Stimulated activated CD4-positive, alpha-beta T cell treated with anti-CD3 and anti-CD28 coated beads, Interleukin-15, amount 100 ng/mL, for 1 hour (primary cell): Measurements from ENCODE around the gene CDKN2B.

Experiments used
- DNase-seq, 2 donors: peaks; one replicate each; pipeline ENCODE4 v3.0.0-alpha.2; 2020; ENCODE audit warnings: low read depth in 1 of 2, low spot score in 1 of 2

CDKN2B gene

DNA sequence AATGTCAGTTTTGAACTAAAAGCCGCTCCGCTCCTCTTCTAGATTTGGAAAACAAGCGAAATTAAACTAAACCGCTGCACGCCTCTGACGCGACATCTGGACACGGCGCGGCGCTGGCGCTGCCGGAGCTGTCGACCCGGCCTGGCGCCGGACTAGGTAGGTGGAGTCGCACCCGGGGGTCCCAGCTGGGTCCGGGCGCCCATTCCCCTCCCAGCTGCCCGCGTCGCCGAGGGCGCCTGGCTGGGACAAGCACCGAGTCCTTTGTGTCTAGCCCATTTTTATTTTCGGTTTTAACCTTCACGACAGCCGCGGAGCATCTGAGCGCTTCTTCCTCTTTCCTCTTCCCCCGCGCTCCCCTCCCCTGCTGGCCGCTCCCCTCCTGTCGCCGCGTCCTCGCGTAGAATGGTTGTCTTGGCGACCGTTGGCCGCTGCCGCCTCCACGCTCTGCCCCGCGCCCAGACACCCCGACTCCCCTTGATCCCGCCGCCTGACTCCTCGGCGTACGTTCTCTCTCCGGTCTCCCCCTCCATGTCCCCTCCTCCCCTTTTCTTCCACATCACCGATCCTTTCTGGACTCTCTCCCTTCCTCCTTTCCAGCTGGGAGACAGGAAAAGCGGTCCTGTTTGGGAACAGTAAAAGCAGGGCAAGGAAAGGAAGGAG lies 14.0 kb downstream of the CDKN2B start:
- peak; percentile 41 to 46 for DNase-seq

DNA sequence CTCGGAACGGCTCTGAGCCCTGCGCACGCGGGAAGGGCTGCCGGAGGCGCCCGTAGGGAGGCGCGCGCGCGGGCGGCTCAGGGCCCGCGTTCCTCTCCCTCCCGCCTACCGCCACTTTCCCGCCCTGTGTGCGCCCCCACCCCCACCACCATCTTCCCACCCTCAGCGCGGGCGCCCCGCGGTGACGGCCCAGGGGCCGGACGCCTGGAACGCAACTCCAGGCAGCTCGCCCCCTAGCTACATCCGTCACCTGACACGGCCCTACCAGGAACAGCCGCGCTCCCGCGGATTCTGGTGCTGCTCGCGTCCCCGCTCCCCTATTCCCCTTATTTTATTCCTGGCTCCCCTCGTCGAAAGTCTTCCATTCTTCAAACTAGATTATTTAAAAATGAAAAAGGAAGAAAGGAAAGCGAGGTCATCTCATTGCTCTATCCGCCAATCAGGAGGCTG lies 14.5 kb downstream of the CDKN2B start, which contains the start of gene CDKN2B-AS1:
Gene CDKN2B-AS1, plus strand, starts transcription at position 236 of the 450 bp plus-strand sequence.
- no peak for DNase-seq

DNA sequence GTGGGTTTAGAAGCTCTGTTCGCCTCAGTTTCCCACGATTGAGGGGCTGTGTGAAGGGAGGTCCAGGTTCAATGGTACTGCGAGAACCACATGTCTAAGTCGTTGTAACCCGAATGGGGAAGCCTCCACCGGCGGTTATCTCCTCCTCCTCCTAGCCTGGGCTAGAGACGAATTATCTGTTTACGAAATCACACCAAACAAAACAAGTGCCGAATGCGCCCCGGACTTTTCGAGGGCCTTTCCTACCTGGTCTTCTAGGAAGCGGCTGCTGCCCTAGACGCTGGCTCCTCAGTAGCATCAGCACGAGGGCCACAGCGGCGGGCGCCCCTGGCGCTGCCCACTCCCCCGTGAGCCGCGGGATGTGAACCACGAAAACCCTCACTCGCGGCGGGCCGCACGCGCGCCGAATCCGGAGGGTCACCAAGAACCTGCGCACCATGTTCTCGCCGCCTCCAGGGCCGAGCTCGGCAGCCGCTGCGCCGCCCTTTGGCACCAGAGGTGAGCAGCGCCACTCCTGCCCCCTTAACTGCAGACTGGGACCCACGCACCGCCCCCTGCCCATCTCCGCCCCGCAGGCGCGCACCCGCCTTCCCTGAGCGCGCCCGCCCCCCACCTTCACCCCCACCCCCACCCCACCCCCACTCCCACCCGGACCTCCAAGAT lies 15.1 kb downstream of the CDKN2B start, which contains the start of gene CDKN2A:
Gene CDKN2A, minus strand, starts transcription at position 500 of the 663 bp plus-strand sequence.
- no peak for DNase-seq

DNA sequence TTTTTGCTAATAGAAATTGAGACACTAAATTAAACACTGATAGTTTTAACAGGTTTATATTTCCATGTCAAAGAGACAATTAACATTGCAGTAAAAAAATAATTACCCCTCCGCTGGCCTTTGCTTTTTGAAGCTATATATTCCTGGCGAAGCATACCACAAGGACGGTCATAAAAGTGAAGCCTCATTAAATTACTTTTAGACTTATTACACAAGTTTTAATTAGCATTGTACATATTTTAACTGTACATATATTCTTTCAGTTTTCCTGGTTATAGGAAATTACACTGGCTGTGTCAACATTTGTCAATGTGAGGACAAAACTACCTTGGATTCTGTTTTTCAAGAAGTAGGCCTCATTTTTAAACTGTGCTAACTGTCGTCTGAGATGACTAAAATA lies 16.1 kb downstream of the CDKN2B start:
- DNase-seq, result no peak

DNA sequence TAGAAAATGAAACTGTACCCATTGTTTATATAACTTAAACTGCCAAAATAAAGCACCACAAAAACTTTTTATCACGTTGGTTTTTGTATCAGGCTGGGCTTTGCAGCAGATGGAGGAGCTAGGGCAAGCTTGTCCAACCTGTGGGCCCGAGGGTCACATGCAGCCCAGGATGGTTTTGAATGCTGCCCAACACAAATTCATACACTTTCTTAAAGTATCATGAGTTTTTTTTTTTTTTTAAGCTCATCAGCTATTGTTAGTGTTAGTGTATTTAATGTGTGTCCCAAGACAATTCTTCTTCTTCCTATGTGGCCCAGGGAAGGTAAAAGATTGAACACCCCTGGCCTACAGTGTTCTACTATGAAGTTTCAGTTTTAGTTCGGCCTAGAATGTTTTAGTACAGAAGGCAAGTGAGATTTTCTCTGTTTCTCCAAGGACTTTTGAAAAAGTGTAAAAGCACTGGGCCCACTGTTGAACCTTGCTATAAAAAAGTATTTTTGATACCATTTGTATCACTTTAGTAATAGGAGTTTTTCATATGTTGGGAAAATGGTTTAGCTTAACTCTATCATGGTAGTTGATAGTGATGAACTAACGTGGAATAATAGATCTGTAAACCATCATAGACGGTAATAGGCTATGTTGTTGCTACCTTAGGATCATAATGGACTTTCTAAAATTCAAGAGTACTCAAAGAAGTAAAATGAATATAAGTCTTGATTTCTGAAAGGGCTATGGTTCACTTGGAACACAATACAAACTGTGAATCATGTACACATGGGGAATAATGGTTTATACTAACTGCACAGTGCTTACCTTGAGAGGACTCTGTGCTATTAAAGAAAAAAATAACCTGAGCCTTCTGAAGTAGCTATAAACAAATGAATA lies 17.8 kb downstream of the CDKN2B start:
- DNase-seq, result no peak

DNA sequence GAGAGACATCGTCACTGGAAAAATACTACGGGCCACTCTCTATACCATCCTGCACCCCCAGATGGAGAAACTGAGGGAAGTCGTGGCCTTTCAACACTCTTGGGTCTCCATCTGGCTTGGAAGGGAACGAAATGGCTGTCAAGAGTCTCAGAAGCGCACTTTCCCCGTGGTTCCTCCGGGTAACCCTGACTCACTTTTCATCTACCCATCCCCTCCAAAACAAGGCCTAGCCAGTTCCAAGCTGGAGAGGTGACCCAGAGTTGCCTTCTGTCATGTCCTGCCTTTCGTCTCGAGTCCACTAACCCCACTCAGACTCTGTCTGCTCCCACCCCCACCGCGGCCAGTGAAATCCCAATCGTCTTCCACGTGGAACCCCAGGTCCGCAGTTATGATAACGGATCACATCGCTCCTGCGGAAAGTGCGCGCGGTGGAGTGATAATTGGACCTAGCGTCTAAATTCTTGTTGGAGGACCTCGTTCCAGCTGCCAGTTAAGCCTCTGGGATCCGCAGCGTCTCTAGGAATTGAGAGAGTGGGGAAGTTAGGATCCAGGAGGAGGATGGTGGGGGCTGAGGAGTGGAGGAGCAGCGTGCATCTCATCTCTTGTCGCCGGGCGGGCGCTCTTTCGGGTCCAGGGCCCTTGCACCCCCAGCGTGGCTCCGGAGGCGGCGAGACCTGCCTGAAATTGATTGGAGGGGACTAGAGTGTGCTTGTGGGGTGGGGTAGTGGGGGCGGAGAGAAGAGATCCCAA lies 19.5 kb downstream of the CDKN2B start:
- no peak for DNase-seq

DNA sequence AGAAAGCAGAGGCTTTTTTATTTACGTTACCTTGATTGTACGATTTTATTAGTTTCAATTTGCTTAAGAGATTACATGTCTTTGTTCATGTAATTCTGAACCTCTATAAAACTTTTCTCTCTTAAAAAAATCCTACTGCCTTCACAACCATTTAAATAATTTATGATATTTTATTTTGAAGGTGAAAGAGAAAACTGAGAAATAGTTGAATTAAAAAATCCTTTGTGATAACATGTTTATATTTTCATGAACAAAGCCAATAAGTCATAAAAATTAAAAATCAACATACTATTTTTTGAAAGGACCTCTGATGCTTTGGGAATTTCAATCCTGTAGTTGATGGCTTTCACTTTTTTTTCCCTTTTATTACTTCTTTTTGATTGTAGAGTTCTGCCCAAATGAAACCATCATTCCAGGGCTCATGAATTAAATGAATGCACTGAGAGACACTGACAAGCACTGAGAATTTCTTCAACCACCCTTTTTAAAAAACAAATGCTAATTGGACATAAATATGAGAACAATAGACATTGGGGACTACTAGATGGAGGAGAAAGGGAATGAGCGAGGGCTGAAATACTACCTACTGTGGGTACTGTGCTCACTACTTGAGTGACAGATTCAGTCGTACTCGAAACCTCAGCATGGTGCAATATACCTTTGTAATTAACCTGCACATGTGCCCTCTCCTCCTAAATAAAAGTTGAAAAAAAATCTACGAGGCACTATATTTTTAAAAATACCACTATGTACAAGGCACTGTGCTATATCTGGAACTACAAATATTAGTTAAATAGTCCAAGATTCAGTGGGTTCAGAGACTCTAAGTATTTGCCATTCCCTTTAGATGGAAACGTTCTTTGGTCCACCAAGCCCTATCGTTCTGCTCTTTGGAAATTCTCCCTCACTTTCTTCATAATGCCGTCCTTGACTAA lies 20.8 kb downstream of the CDKN2B start:
- no peak for DNase-seq

DNA sequence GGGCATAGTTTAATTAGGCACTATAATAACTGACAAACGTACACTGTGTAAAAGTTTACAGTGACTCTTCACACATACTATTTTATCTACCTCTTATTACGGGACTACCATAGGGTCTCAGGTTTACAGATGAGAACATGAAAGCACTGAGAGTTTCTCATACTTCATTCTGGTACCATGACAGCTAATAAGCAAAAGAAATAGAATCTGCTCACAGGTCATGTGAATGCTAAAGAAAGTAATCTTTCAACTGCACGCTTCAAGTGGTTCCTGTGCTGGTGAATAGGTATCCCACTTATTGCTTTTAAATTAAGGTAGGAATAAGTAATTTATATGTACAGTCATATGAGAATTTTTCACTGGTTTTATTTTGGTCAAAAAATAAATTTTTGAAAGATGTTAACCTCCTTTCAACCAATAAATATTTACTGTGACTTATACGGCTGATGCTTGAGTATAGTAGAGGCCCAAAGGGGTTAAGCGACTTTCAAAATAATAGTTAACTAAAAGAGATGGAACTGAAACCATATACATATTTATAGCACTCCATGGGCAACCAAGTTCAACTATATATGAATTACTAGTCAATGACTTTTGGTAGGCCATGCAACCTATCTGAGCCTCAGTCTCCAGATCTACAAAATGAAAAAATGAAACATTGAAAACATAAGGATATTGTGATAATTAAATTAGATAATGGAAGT lies 23.0 kb downstream of the CDKN2B start:
- DNase-seq, result no peak

DNA sequence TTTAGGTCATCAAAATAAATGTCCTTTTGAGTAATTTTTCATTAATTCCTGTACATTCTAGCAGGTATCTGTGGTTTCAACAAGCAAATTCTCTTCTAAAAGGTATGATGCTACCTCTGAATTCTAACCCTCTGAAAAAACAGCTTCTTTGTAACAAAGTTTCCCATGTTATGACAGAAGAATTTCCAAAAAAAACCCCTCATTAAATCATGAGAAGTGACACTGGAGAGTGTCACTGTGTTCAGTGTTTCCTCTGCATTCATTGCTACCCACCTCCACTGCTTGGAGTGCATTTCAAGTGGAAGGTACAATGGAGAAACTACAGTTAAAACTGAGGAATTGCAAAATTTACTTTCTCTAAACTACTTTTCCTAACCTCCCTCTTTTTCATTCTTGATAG lies 25.0 kb downstream of the CDKN2B start:
- no peak for DNase-seq

DNA sequence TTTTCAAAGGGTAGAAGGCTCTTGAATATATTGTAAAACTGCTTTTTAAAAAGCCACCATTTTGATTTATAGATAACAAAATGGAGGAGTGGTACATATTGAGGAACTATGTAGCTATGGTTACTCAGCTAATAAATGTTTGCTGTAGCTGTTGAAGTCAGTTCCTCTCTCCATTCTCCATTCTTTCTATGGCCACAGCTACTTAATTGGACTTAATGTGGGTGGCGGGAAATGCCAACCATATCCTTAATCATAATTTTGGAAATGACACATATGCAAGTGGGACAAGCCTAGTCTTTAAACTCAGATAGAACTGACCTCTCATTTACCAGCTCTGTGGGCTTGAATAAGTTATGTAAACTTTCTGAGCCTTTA lies 25.6 kb downstream of the CDKN2B start:
- DNase-seq, result no peak

DNA sequence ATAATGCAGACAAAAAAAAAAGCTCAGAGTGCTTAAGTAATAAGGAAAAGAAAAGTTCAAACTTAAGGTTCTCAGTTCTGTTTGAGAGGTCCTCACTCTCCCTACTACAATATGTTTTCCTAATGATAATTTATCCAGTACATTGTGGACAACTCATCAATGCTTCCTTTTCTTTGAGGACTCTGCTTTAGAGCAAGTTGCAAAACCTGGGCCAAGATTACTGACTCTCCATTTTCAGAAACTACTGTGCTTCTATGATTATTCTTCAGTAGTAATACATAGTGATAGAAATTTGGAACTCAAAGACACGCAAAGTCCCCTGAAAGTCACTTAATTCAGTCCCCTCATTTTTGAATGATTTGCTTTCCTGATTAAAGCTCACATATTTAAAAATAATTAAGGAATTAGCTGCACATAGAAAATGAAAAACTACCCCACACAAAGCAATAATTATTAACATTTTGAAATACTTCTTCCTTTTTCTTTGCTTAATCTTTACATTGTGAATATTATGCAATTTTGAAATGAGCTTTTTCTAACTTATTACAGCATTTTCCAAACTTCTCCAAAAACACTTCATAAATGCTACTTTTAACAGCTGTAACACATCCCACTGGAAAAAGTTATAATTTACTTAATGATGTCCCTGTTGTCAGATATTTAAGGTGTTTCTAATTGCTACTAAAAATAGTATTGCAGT lies 26.1 kb downstream of the CDKN2B start:
- DNase-seq, result no peak

DNA sequence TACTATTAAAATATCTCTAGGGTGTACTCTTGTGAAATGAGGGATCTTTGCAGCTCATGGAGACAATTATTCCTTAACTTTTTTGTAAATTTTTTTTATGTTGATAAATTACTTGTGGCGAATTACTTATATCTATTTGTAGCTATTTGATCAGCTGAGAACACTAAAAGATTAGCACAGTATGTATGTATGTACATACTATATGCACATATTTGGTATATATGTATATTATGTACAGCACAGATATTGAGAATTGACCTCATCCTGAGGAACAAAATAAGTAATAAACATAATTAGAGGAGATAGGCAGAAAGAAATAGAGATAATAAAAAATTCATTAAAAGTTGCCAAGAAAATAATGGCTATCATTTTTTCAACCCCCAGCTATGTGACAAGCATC lies 26.7 kb downstream of the CDKN2B start:
- DNase-seq, result no peak

DNA sequence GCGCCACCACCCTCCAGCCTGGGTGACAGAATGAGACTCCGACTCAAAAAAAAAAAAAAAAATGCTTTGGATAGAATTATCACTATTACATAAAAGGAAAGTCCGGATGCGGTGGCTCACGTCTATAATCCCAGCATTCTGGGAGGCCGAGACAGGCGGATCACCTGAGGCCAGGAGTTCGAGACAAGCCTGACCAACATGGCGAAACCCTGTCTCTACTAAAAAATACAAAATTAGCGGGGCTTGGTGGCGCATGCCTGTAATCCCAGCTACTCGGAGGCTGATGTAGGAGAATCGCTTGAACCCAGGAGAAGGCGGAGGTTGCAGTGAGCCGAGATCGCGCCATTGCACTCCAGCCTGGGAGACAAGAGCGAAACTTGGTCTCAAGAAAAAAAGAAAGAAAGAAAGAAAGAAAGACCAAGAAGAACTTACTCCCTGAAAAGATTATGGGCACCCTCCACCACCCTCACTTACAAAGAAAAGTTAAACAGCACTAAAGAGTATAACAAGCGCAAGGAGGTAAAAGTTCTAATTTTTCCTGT lies 32.7 kb downstream of the CDKN2B start:
- no peak for DNase-seq

DNA sequence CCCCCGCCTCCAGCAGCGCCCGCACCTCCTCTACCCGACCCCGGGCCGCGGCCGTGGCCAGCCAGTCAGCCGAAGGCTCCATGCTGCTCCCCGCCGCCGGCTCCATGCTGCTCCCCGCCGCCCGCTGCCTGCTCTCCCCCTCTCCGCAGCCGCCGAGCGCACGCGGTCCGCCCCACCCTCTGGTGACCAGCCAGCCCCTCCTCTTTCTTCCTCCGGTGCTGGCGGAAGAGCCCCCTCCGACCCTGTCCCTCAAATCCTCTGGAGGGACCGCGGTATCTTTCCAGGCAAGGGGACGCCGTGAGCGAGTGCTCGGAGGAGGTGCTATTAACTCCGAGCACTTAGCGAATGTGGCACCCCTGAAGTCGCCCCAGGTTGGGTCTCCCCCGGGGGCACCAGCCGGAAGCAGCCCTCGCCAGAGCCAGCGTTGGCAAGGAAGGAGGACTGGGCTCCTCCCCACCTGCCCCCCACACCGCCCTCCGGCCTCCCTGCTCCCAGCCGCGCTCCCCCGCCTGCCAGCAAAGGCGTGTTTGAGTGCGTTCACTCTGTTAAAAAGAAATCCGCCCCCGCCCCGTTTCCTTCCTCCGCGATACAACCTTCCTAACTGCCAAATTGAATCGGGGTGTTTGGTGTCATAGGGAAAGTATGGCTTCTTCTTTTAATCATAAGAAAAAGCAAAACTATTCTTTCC lies 34.2 kb downstream of the CDKN2B start:
- DNase-seq, result no peak

DNA sequence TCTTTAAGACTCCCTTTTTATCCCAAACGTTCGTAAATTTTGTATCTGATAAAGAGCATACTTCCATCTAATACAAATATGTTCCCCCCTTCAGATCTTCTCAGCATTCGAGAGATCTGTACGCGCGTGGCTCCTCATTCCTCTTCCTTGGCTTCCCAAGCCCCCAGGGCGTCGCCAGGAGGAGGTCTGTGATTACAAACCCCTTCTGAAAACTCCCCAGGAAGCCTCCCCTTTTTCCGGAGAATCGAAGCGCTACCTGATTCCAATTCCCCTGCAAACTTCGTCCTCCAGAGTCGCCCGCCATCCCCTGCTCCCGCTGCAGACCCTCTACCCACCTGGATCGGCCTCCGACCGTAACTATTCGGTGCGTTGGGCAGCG lies 34.8 kb downstream of the CDKN2B start:
- no peak for DNase-seq

DNA sequence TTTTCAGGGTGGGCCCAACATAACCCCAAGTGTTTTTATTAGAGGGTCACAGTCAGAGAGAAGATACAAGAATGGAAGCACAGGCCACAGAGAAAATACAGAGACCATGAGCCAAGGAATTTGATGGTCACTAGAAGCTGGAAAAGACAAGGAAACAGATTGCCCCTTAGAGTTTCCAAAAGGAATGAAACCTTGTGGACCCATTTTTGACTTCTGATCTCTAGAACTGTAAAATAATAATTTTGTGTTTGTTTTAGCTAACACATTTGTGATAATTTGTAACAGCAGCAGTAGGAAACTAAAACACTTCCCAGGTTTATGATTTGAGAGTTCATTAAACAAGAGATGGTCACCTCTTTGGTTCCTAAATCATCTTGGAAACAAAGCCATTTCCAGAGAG lies 36.7 kb downstream of the CDKN2B start:
- DNase-seq, result no peak

DNA sequence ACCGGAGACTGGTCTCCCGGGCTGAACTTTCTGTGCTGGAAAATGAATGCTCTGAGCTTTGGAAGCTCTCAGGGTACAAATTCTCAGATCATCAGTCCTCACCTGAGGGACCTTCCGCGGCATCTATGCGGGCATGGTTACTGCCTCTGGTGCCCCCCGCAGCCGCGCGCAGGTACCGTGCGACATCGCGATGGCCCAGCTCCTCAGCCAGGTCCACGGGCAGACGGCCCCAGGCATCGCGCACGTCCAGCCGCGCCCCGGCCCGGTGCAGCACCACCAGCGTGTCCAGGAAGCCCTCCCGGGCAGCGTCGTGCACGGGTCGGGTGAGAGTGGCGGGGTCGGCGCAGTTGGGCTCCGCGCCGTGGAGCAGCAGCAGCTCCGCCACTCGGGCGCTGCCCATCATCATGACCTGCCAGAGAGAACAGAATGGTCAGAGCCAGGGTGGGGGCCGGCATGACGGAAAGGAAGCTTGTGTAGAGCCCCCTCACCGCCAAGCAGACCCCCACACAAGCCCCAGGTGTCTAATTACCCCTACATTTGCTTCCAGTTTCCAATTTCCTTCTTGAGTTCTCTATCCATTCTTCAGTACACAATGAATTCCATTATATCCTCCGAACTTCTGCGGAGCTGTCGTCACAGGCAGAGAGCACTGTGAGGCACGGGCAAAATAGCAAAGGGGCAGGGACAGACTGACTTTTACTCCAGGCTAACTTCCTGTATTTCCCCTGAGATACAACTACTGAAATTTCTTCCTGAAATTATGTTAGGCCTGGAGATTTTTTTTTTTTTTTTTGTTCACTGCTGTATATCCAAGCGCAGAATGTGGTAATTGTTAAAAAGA lies 38.1 kb downstream of the CDKN2B start:
- DNase-seq, result no peak
